HEK293 (cell line): ENCODE results near the gene ACOT7.
"Not testable (repeated sequence)": the region's sequence is repeated elsewhere in the genome, so short reads cannot be mapped to it uniquely, and the experiment has no call there.

ENCODE experiments used
- ZBTB20 ChIP-seq: fragments of 450-650 bp; formaldehyde crosslinking; IDR thresholded peaks from 2 replicates; pipeline ENCODE4 v1.5.1; 2016; ENCODE audit warnings: missing biosample characterization, missing genetic modification characterization
- ZFP37 ChIP-seq: fragments of 450-650 bp; formaldehyde crosslinking; IDR thresholded peaks from 2 replicates; pipeline ENCODE4 v1.5.1; 2016; ENCODE audit warnings: missing biosample characterization, missing genetic modification characterization
- ZNF211 ChIP-seq: fragments of 450-650 bp; formaldehyde crosslinking; IDR thresholded peaks from 2 replicates; pipeline ENCODE4 v1.5.1; 2016; ENCODE audit warnings: low read depth, missing biosample characterization, missing genetic modification characterization
- ZNF223 ChIP-seq: fragments of 450-650 bp; formaldehyde crosslinking; IDR thresholded peaks from 2 replicates; pipeline ENCODE4 v1.5.1; 2016; ENCODE audit warnings: missing biosample characterization, missing genetic modification characterization
- ZNF266 ChIP-seq: fragments of 450-650 bp; formaldehyde crosslinking; IDR thresholded peaks from 2 replicates; pipeline ENCODE4 v1.5.1; 2016; ENCODE audit warnings: missing biosample characterization, missing genetic modification characterization, low read depth
- TF ChIP-seq, protein P1 (sequence below): fragments of 450-650 bp; formaldehyde crosslinking; IDR thresholded peaks from 2 replicates; pipeline ENCODE4 v1.5.1; 2016; ENCODE audit warnings: missing biosample characterization, missing genetic modification characterization
- TF ChIP-seq, protein P2 (sequence below): fragments of 450-650 bp; formaldehyde crosslinking; optimal IDR thresholded peaks from 2 replicates; pipeline ENCODE3; 2016; ENCODE audit warnings: missing biosample characterization, mild to moderate bottlenecking, missing genetic modification characterization
- TF ChIP-seq, protein P3 (sequence below): fragments of 450-650 bp; IDR thresholded peaks from 2 replicates; pipeline ENCODE4 v1.5.1; 2018; ENCODE audit warnings: missing biosample characterization, mild to moderate bottlenecking, missing genetic modification characterization
- TF ChIP-seq, protein P4 (sequence below): fragments of 450-650 bp; formaldehyde crosslinking; IDR thresholded peaks from 2 replicates; pipeline ENCODE4 v1.5.1; 2016; ENCODE audit warnings: missing biosample characterization, missing genetic modification characterization
- TF ChIP-seq, protein P5 (sequence below): fragments of 450-650 bp; formaldehyde crosslinking; IDR thresholded peaks from 2 replicates; pipeline ENCODE4 v1.5.1; 2016; ENCODE audit warnings: missing biosample characterization, missing genetic modification characterization
- TF ChIP-seq, protein P6 (sequence below): fragments of 450-650 bp; formaldehyde crosslinking; IDR thresholded peaks from 2 replicates; pipeline ENCODE4 v1.5.1; 2016; ENCODE audit warnings: missing biosample characterization, missing genetic modification characterization

DNA sequence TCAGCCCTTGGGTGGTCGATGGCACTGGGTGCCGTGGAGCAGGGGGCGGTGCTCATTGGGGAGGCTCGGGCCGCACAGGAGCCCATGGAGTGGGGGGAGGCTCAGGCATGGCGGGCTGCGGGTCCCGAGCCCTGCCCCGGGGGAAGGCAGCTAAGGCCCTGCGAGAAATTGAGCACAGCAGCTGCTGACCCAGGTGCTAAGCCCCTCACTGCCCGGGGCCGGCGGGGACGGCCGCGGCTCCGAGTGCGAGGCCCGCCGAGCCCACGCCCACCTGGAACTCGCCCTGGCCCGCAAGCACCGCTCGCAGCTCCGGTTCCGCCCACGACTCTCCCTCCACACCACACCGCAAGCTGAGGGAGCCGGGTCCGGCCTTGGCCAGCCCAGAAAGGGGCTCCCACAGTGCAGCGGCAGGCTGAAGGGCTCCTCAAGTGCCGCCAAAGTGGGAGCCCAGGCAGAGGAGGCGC is 2.2 kb upstream of the ACOT7 start:
- TF ChIP-seq ZNF266 (tag by site-specific recombination); ZFP37; ZNF223; ZBTB20 (tag by site-specific recombination); ZNF211 (tag by site-specific recombination): not testable (repeated sequence)
- TF ChIP-seq, protein P1, sequence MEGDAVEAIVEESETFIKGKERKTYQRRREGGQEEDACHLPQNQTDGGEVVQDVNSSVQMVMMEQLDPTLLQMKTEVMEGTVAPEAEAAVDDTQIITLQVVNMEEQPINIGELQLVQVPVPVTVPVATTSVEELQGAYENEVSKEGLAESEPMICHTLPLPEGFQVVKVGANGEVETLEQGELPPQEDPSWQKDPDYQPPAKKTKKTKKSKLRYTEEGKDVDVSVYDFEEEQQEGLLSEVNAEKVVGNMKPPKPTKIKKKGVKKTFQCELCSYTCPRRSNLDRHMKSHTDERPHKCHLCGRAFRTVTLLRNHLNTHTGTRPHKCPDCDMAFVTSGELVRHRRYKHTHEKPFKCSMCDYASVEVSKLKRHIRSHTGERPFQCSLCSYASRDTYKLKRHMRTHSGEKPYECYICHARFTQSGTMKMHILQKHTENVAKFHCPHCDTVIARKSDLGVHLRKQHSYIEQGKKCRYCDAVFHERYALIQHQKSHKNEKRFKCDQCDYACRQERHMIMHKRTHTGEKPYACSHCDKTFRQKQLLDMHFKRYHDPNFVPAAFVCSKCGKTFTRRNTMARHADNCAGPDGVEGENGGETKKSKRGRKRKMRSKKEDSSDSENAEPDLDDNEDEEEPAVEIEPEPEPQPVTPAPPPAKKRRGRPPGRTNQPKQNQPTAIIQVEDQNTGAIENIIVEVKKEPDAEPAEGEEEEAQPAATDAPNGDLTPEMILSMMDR (tag by site-specific recombination) = not testable (repeated sequence)
- TF ChIP-seq, protein P2, sequence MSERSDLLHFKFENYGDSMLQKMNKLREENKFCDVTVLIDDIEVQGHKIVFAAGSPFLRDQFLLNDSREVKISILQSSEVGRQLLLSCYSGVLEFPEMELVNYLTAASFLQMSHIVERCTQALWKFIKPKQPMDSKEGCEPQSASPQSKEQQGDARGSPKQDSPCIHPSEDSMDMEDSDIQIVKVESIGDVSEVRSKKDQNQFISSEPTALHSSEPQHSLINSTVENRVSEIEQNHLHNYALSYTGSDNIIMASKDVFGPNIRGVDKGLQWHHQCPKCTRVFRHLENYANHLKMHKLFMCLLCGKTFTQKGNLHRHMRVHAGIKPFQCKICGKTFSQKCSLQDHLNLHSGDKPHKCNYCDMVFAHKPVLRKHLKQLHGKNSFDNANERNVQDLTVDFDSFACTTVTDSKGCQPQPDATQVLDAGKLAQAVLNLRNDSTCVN (tag by site-specific recombination) = not testable (repeated sequence)
- TF ChIP-seq, protein P3, sequence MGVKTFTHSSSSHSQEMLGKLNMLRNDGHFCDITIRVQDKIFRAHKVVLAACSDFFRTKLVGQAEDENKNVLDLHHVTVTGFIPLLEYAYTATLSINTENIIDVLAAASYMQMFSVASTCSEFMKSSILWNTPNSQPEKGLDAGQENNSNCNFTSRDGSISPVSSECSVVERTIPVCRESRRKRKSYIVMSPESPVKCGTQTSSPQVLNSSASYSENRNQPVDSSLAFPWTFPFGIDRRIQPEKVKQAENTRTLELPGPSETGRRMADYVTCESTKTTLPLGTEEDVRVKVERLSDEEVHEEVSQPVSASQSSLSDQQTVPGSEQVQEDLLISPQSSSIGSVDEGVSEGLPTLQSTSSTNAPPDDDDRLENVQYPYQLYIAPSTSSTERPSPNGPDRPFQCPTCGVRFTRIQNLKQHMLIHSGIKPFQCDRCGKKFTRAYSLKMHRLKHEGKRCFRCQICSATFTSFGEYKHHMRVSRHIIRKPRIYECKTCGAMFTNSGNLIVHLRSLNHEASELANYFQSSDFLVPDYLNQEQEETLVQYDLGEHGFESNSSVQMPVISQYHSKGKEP (tag by site-specific recombination) = not testable (repeated sequence)
- TF ChIP-seq, protein P4, sequence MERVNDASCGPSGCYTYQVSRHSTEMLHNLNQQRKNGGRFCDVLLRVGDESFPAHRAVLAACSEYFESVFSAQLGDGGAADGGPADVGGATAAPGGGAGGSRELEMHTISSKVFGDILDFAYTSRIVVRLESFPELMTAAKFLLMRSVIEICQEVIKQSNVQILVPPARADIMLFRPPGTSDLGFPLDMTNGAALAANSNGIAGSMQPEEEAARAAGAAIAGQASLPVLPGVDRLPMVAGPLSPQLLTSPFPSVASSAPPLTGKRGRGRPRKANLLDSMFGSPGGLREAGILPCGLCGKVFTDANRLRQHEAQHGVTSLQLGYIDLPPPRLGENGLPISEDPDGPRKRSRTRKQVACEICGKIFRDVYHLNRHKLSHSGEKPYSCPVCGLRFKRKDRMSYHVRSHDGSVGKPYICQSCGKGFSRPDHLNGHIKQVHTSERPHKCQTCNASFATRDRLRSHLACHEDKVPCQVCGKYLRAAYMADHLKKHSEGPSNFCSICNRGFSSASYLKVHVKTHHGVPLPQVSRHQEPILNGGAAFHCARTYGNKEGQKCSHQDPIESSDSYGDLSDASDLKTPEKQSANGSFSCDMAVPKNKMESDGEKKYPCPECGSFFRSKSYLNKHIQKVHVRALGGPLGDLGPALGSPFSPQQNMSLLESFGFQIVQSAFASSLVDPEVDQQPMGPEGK (tag by site-specific recombination) = not testable (repeated sequence)
- TF ChIP-seq, protein P5, sequence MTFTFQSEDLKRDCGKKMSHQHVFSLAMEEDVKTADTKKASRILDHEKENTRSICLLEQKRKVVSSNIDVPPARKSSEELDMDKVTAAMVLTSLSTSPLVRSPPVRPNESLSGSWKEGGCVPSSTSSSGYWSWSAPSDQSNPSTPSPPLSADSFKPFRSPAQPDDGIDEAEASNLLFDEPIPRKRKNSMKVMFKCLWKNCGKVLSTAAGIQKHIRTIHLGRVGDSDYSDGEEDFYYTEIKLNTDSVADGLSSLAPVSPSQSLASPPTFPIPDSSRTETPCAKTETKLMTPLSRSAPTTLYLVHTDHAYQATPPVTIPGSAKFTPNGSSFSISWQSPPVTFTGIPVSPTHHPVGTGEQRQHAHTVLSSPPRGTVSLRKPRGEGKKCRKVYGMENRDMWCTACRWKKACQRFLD = not testable (repeated sequence)
- TF ChIP-seq, protein P6, sequence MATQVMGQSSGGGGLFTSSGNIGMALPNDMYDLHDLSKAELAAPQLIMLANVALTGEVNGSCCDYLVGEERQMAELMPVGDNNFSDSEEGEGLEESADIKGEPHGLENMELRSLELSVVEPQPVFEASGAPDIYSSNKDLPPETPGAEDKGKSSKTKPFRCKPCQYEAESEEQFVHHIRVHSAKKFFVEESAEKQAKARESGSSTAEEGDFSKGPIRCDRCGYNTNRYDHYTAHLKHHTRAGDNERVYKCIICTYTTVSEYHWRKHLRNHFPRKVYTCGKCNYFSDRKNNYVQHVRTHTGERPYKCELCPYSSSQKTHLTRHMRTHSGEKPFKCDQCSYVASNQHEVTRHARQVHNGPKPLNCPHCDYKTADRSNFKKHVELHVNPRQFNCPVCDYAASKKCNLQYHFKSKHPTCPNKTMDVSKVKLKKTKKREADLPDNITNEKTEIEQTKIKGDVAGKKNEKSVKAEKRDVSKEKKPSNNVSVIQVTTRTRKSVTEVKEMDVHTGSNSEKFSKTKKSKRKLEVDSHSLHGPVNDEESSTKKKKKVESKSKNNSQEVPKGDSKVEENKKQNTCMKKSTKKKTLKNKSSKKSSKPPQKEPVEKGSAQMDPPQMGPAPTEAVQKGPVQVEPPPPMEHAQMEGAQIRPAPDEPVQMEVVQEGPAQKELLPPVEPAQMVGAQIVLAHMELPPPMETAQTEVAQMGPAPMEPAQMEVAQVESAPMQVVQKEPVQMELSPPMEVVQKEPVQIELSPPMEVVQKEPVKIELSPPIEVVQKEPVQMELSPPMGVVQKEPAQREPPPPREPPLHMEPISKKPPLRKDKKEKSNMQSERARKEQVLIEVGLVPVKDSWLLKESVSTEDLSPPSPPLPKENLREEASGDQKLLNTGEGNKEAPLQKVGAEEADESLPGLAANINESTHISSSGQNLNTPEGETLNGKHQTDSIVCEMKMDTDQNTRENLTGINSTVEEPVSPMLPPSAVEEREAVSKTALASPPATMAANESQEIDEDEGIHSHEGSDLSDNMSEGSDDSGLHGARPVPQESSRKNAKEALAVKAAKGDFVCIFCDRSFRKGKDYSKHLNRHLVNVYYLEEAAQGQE (tag by site-specific recombination) = not testable (repeated sequence)
